GM18909 (cell line): ENCODE data around the gene BST1.
A peak's percentile ranks its signal among the peaks of the same experiment; 100 is the strongest.

Experiments
- ATAC-seq: cut with Tn5 transposase; IDR thresholded peaks from one replicate; pipeline ENCODE4 v1.9.1; 2021; ENCODE audit warnings: mild to moderate bottlenecking; ENCODE audit not compliant: unreplicated experiment, poor library complexity

BST1 gene

GRCh38 chr4:15675356-15675755 lies 27.5 kb upstream of the BST1 start:
- no peak for ATAC-seq

- ATAC-seq = no peak
Observed at GRCh38 chr4:15676039-15676438, 26.8 kb upstream of the BST1 start.

- ATAC-seq = no peak
Observed at GRCh38 chr4:15676899-15677298, 26.0 kb upstream of the BST1 start.

GRCh38 chr4:15677507-15677988 lies 25.3 kb upstream of the BST1 start:
- no peak for ATAC-seq

- ATAC-seq = no peak
Observed at GRCh38 chr4:15681067-15681371, 21.8 kb upstream of the BST1 start.

- ATAC-seq = peak; percentile 95
Observed at GRCh38 chr4:15681372-15682241, 21.3 kb upstream of the BST1 start, which contains the start of gene FAM200B. Gene FAM200B, plus strand, starts transcription at chr4:15681827. Its CDS starts 5,151 bp downstream, at chr4:15686978.

- ATAC-seq = peak; percentile 7
Observed at GRCh38 chr4:15682242-15683142, 20.4 kb upstream of the BST1 start.

- no peak for ATAC-seq
Observed at GRCh38 chr4:15683143-15683495, 19.7 kb upstream of the BST1 start.

- ATAC-seq = no peak
Observed at GRCh38 chr4:15684498-15684897, 18.4 kb upstream of the BST1 start.

GRCh38 chr4:15688051-15688450 lies 14.8 kb upstream of the BST1 start:
- no peak for ATAC-seq

- ATAC-seq = no peak
Observed at GRCh38 chr4:15689540-15689939, 13.3 kb upstream of the BST1 start.

GRCh38 chr4:15690020-15690809 lies 12.7 kb upstream of the BST1 start:
- no peak for ATAC-seq

GRCh38 chr4:15691346-15692135 lies 11.3 kb upstream of the BST1 start:
- no peak for ATAC-seq

GRCh38 chr4:15692602-15693001 lies 10.3 kb upstream of the BST1 start:
- no peak for ATAC-seq

GRCh38 chr4:15694431-15694830 lies 8.4 kb upstream of the BST1 start:
- no peak for ATAC-seq

GRCh38 chr4:15695240-15695699 lies 7.6 kb upstream of the BST1 start:
- no peak for ATAC-seq

GRCh38 chr4:15695729-15696128 lies 7.1 kb upstream of the BST1 start:
- ATAC-seq = no peak

GRCh38 chr4:15696866-15697265 lies 6.0 kb upstream of the BST1 start:
- ATAC-seq = no peak

- no peak for ATAC-seq
Observed at GRCh38 chr4:15703439-15703838, 574 bp downstream of the BST1 start.

GRCh38 chr4:15704129-15704528 lies 1.3 kb downstream of the BST1 start:
- no peak for ATAC-seq
